ENCODE results near the gene IFI27L2.

GRCh38 chr14:94175011-94175745, 45.8 kb upstream of the IFI27L2 start:
- no peak for TF ChIP-seq CTCF (IDR thresholded peaks at IDR 0.05)
- no peak for TF ChIP-seq POLR2A (IDR thresholded peaks at IDR 0.05)

Data from lower leg skin (tissue), 3 donors.